PC-9 (cell line): Measurements from ENCODE around the gene UVSSA. TPM values are rescaled to one million over a fixed set of nuclear protein-coding genes. Genes with fewer than 3 reads are reported as not detected.
"Not testable (repeated sequence)": the region's sequence is repeated elsewhere in the genome, so short reads cannot be mapped to it uniquely, and the experiment has no call there.

ENCODE experiments used
- BruUV-seq: library from RNA; stranded (reverse); fragments of 400-500 nt; replicated peaks from 2 replicates; lab custom pipeline; 2021; lab: Mats Ljungman, UMichigan
- CTCF ChIA-PET: fragments of 300-600 bp; sonication (Branson Sonifier 250); formaldehyde crosslinking; loops from one replicate; lab custom pipeline; 2022; ENCODE audit warnings: antibody characterized with exemption; lab: Charles Lee
- POLR2A ChIA-PET: fragments of 300-600 bp; sonication (Branson Sonifier 250); formaldehyde crosslinking; loops from one replicate; lab custom pipeline; 2022; ENCODE audit warnings: antibody characterized with exemption; ENCODE audit not compliant: unreplicated experiment; lab: Charles Lee
- DNase-seq, 2 experiments: peaks; one replicate each; pipeline versions ENCODE4 v3.0.0 to v3.0.0-alpha.2; 2015 to 2022; ENCODE audit warnings: mixed read lengths in 1 of 2
- H2AFZ ChIP-seq: fragments of 200-600 bp; sonication (generic); 2 replicates; pipeline ENCODE4 v1.8.1; 2017; ENCODE audit warnings: antibody characterized with exemption
- H3F3A ChIP-seq: fragments of 200-600 bp; sonication (generic); 2 replicates; pipeline ENCODE4 v1.8.1; 2017; ENCODE audit warnings: antibody characterized with exemption, mild to moderate bottlenecking, low read depth; ENCODE audit not compliant: insufficient read depth
- H3K27ac ChIP-seq: fragments of 200-600 bp; sonication (generic); 2 replicates; pipeline ENCODE4 v1.6.1; 2016; ENCODE audit warnings: mixed run types
- H3K27me3 ChIP-seq: fragments of 200-600 bp; sonication (generic); 2 replicates; pipeline ENCODE4 v1.6.1; 2016; ENCODE audit warnings: low read depth, mixed run types; ENCODE audit not compliant: insufficient read depth
- H3K36me3 ChIP-seq: fragments of 200-600 bp; sonication (generic); 2 replicates; pipeline ENCODE4 v1.6.1; 2016; ENCODE audit warnings: low read depth, mixed run types
- H3K4me1 ChIP-seq: fragments of 200-600 bp; sonication (generic); replicated peaks from 2 replicates; pipeline ENCODE4 v1.6.1; 2016; ENCODE audit warnings: mixed run types; ENCODE audit not compliant: insufficient read depth
- H3K4me2 ChIP-seq: fragments of 200-600 bp; sonication (generic); 2 replicates; pipeline ENCODE4 v1.6.1; 2017; ENCODE audit warnings: mixed run types
- H3K4me3 ChIP-seq: fragments of 200-600 bp; sonication (generic); 2 replicates; pipeline ENCODE4 v1.6.1; 2016; ENCODE audit warnings: mixed run types
- H3K79me2 ChIP-seq: fragments of 200-600 bp; sonication (generic); 2 replicates; pipeline ENCODE4 v1.6.1; 2017; ENCODE audit warnings: low read depth, mixed run types
- H3K9me2 ChIP-seq: fragments of 200-600 bp; sonication (generic); 2 replicates; pipeline ENCODE4 v1.8.1; 2017; ENCODE audit warnings: mild to moderate bottlenecking; ENCODE audit not compliant: insufficient read depth
- H3K9me3 ChIP-seq: fragments of 200-600 bp; sonication (generic); 2 replicates; pipeline ENCODE4 v1.8.1; 2016; ENCODE audit warnings: low read depth; ENCODE audit not compliant: insufficient read depth
- H4K20me1 ChIP-seq: fragments of 200-600 bp; sonication (generic); 2 replicates; pipeline ENCODE4 v1.8.1; 2017; ENCODE audit not compliant: insufficient read depth
- EZH2 ChIP-seq: fragments of 200-600 bp; sonication (generic); IDR thresholded peaks from 2 replicates; pipeline ENCODE4 v1.8.0; 2017; ENCODE audit warnings: antibody characterized with exemption, low read depth
- intact Hi-C: fragments of 100-400 bp; cut with micrococcal nuclease; formaldehyde crosslinking; loops from one replicate; pipeline ENCODE4 v1.10.0; 2022; ENCODE audit not compliant: unreplicated experiment
- total RNA-seq: library from RNA; stranded (reverse); gene quantifications from 2 replicates; pipeline ENCODE4 v1.2.3, GENCODE V29; 2021
- TF ChIP-seq, protein P1 (sequence below): fragments of 200-600 bp; sonication (generic); conservative IDR thresholded peaks from 2 replicates; pipeline ENCODE4 v1.6.1; 2017; ENCODE audit warnings: mixed run types, antibody characterized with exemption, mild to moderate bottlenecking, moderate library complexity

The UVSSA gene
- total RNA-seq, 1 experiment from 2014 or later: 24.3 TPM

- Histone ChIP-seq H3K4me1 (peaks cover 15% of the 10 kb centered on the region), H3K9me3 (no peaks in the 10 kb centered on the region), H3K79me2 (0 out of 2 replicates have a peak, but pooled peaks cover 2% of the 10 kb centered on the region), H3K36me3 (peaks cover 6% of the 10 kb centered on the region; the same call in 1 of the 2 replicates), H3K4me3 (no peak overlapping the region), H3K9me2 (no peaks in the 10 kb centered on the region), H3K4me2 (no peak overlapping the region), H4K20me1 (no peaks in the 10 kb centered on the region), H3F3A (peaks cover 35% of the 10 kb centered on the region; the same call in 1 of the 2 replicates), H2AFZ (no peak overlapping the region), H3K27ac (peak overlapping the region; percentile 36), H3K27me3 (no peaks in the 10 kb centered on the region)
- BruUV-seq: no TSS peak
- ChIA-PET POLR2A (no interaction called here), CTCF (no interaction called here)
- TF ChIP-seq EZH2: no peak
- TF ChIP-seq, protein P1, sequence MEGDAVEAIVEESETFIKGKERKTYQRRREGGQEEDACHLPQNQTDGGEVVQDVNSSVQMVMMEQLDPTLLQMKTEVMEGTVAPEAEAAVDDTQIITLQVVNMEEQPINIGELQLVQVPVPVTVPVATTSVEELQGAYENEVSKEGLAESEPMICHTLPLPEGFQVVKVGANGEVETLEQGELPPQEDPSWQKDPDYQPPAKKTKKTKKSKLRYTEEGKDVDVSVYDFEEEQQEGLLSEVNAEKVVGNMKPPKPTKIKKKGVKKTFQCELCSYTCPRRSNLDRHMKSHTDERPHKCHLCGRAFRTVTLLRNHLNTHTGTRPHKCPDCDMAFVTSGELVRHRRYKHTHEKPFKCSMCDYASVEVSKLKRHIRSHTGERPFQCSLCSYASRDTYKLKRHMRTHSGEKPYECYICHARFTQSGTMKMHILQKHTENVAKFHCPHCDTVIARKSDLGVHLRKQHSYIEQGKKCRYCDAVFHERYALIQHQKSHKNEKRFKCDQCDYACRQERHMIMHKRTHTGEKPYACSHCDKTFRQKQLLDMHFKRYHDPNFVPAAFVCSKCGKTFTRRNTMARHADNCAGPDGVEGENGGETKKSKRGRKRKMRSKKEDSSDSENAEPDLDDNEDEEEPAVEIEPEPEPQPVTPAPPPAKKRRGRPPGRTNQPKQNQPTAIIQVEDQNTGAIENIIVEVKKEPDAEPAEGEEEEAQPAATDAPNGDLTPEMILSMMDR: no peak
- intact Hi-C loops: no loop called here
- DNase-seq: no peak
Observed at GRCh38 chr4:1323280-1323634, 23.8 kb upstream of the UVSSA start.

DNA sequence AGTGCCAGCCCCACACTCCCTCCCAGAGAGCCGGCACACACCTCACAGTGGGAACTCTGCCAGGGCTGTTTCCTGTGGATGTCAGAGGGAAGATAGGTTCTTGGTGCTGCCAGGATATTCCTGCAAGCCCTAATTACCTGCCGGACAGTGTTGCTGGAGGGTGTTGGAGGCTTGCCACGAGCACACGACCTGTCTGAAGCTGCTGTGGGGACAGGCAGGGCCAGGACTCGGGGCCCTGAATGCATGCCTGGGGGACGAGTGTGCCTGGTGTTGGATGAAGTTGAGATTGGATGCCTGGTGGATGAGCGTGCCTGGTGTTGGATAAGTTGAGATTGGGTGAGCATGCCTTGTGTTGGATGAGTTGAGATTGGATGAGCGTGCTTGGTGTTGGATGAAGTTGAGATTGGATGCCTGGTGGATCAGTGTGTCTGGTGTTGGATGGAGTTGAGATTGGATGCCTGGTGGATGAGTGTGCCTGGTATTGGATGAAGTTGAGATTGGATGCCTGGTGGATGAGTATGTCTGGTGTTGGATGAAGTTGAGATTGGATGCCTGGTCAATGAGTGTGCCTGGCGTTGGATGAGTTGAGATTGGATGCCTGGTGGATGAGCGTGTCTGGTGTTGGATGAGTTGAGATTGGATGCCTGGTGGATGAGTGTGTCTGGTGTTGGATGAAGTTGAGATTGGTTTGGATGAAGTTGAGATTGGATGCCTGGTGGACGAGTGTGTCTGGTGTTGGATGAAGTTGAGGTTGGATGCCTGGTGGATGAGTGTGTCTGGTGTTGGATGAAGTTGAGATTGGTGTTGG, 23.2 kb upstream of the UVSSA start:
- ChIA-PET POLR2A (no interaction called here), CTCF (no interaction called here)
- Histone ChIP-seq H3K27me3 (no peaks in the 10 kb centered on the region), H3K4me2 (no peak overlapping the region), H3F3A (peaks cover 41% of the 10 kb centered on the region), H4K20me1 (no peaks in the 10 kb centered on the region), H3K79me2 (0 out of 2 replicates have a peak, but pooled peaks cover 2% of the 10 kb centered on the region), H3K9me2 (no peaks in the 10 kb centered on the region), H3K4me3 (no peak overlapping the region), H3K9me3 (no peaks in the 10 kb centered on the region), H3K4me1 (peaks cover 21% of the 10 kb centered on the region), H3K27ac (peak overlapping the region; percentile 36), H3K36me3 (peaks cover 6% of the 10 kb centered on the region; the same call in 1 of the 2 replicates), H2AFZ (no peak overlapping the region)
- TF ChIP-seq, protein P1: no peak
- intact Hi-C loops: no loop called here
- TSS peak; percentile 36 for BruUV-seq
- peak; percentile 51 to 92 for DNase-seq

DNA sequence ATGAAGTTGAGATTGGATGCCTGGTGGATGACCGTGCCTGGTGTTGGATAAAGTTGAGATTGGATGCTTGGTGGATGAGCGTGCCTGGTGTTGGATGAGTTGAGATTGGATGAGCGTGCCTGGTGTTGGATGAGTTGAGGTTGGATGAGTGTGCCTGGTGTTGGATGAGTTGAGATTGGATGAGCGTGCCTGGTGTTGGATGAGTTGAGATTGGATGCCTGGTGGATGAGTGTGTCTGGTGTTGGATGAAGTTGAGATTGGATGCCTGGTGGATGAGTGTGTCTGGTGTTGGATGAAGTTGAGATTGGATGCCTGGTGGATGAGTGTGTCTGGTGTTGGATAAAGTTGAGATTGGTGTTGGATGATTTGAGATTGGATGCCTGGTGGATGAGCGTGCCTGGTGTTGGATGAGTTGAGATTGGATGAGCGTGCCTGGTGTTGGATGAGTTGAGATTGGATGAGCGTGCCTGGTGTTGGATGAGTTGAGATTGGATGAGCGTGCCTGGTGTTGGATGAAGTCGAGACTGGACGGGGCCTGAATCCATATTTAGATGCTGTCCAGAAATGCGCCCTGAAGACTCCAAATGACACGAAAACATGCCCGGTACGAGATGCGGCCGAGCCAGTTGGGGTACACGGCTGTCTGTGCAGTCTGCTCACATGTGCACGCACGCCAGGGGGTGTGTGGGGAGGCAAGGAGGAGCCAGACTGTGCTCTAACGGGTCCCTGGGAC, 22.4 kb upstream of the UVSSA start:
- H3K9me3 ChIP-seq, H3K9me2 ChIP-seq, CTCF ChIA-PET, H3K27me3 ChIP-seq, H3K79me2 ChIP-seq, H3K36me3 ChIP-seq, H4K20me1 ChIP-seq, H3K4me2 ChIP-seq, H2AFZ ChIP-seq, BruUV-seq, POLR2A ChIA-PET, H3K4me3 ChIP-seq, DNase-seq: not testable (repeated sequence)
- Histone ChIP-seq H3K27ac (peak overlapping the region; percentile 39; the same call in 1 of the 2 replicates), H3K4me1 (peaks cover 29% of the 10 kb centered on the region), H3F3A (peaks cover 48% of the 10 kb centered on the region)
- intact Hi-C loops: loop anchor here (5.0 kb wide), 1 partner anchor 37 kb away; the partner anchor contains the start of gene MAEA
